Activated B cell treated with CpG ODN at 0.5 μM for 24 hours (primary cell): ENCODE data around the gene GARRE1. TPM values are rescaled to one million over a fixed set of nuclear protein-coding genes. Genes with fewer than 3 reads are reported as not detected.

Source experiments
- ATAC-seq: fragments of 200-7000 bp; cut with Tn5 transposase; one replicate; pipeline ENCODE4 v1.10.0; 2021; ENCODE audit warnings: low read depth, mild to moderate bottlenecking, moderate library complexity
- CTCF ChIA-PET: fragments of 350-600 bp; sonication (Branson Sonifier 250); formaldehyde crosslinking; loops from one replicate; lab custom pipeline; 2021; ENCODE audit warnings: antibody characterized with exemption; lab: Charles Lee
- POLR2A ChIA-PET: fragments of 350-600 bp; sonication (Branson Sonifier 250); formaldehyde crosslinking; loops from one replicate; lab custom pipeline; 2021; ENCODE audit warnings: antibody characterized with exemption; lab: Charles Lee
- DNase-seq: peaks from one replicate; pipeline ENCODE4 v3.0.0; 2022
- H3K27ac Mint-ChIP-seq: one replicate; pipeline ENCODE4 v1.8.0; 2020; ENCODE audit warnings: mixed read lengths
- H3K27me3 Mint-ChIP-seq: one replicate; pipeline ENCODE4 v1.8.0; 2021; ENCODE audit warnings: mixed read lengths
- H3K36me3 Mint-ChIP-seq: one replicate; pipeline ENCODE4 v1.8.0; 2021; ENCODE audit warnings: low read depth, mixed read lengths
- H3K4me1 Mint-ChIP-seq: one replicate; pipeline ENCODE4 v1.8.0; 2021; ENCODE audit warnings: mixed read lengths
- H3K4me3 Mint-ChIP-seq: one replicate; pipeline ENCODE4 v1.8.0; 2020; ENCODE audit warnings: mild to moderate bottlenecking, mixed read lengths
- H3K9me3 Mint-ChIP-seq: one replicate; pipeline ENCODE4 v1.8.0; 2020; ENCODE audit warnings: mixed read lengths
- CTCF ChIP-seq: fragments of 200-600 bp; IDR thresholded peaks from one replicate; pipeline ENCODE4 v1.8.0; 2022; ENCODE audit warnings: antibody characterized with exemption, mild to moderate bottlenecking
- intact Hi-C: fragments of 100-400 bp; cut with micrococcal nuclease; formaldehyde crosslinking; loops from one replicate; pipeline ENCODE4 v1.15.1; 2024
- total RNA-seq: library from RNA; stranded (reverse); gene quantifications from 2 replicates; pipeline ENCODE4 v1.2.3, GENCODE V29; 2022

The GARRE1 gene
- total RNA-seq, 1 donor from 2014 or later: 30.6 TPM

DNA sequence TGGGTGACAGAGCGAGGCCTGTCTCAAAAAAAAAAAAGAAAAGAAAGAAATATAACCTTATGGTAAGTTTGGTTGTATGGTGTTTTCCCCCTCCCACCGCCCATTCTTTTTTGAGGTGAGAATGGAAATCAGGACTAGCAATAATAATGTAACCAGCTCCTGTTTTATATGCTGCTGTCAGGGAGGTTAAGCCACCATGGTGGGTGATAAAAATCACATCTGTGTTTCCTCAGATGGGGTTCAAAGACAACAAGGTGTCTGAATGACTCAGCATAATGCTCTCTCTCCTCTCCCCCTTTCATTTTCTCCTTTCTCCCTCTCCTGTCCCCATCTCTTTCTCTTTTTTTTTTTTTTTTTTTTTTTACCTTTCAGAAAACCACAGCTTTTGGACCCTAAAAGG, 28.3 kb upstream of the GARRE1 start:
- intact Hi-C loops: no loop called here
- DNase-seq (no peak), ATAC-seq (no peak)
- Mint-ChIP-seq H3K9me3 (no peaks in the 10 kb centered on the region), H3K4me1 (peaks cover 6% of the 10 kb centered on the region), H3K27me3 (no peaks in the 10 kb centered on the region), H3K4me3 (no peak overlapping the region), H3K27ac (peak overlapping the region; percentile 24), H3K36me3 (peaks cover 92% of the 10 kb centered on the region)
- no peak for TF ChIP-seq CTCF
- POLR2A ChIA-PET: interaction anchor here (0.7 to 1.3 kb wide), 2 partner anchors 55 to 121 kb away, joined by 3 to 4 read pairs; no protein-coding TSS in a partner anchor
- CTCF ChIA-PET: no interaction called here

DNA sequence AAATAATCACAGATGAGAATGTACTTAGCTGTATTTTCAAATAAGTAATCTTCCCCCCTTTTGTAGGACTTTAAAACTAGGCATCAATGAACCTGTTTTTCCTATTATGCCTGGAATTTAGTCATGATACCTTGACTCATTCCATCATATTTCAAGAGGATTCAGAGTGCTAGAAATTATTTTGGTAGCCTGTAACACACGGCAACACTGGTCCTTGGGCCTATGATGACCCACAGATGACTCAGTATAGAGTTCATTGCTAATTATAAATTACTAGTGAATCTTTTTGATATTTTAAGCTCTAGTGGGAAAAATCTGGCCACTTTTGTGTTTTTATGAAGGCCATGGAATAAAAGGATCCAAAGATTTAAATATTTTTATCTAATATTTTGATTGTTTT, 26.0 kb upstream of the GARRE1 start:
- ATAC-seq: no peak
- DNase-seq: no peak
- intact Hi-C loops: no loop called here
- Mint-ChIP-seq H3K4me1 (peaks cover 16% of the 10 kb centered on the region), H3K27ac (no peak overlapping the region), H3K27me3 (no peaks in the 10 kb centered on the region), H3K4me3 (no peak overlapping the region), H3K9me3 (no peaks in the 10 kb centered on the region), H3K36me3 (peaks cover 76% of the 10 kb centered on the region)
- no peak for TF ChIP-seq CTCF
- CTCF ChIA-PET: no interaction called here
- POLR2A ChIA-PET: no interaction called here

DNA sequence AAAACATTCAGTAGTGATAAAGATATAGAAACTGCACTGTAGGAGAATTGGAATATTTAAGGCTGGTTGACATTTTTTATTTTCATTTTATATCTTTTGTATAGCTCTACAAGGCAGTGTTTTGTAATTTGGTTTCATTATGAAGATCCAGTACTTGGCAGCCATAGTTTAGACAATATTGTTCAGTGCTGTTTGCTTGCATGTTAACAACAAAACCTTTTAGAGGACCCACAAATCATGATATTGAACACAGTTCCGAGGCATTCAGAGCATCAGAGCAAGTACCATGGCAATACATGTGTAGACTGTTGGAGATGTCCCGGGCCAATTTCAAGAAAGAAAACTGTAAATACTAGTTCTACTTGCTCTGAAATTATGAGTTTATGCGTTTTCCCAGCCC, 25.6 kb upstream of the GARRE1 start:
- CTCF ChIA-PET: no interaction called here
- no peak overlapping the region for H3K27ac Mint-ChIP-seq
- TF ChIP-seq CTCF: no peak
- ATAC-seq (no peak), DNase-seq (no peak)
- POLR2A ChIA-PET: no interaction called here
- no peak overlapping the region for H3K4me3 Mint-ChIP-seq
- intact Hi-C loops: no loop called here
- H3K4me1 Mint-ChIP-seq: peaks cover 16% of the 10 kb centered on the region
- H3K9me3 Mint-ChIP-seq: no peaks in the 10 kb centered on the region
- peaks cover 72% of the 10 kb centered on the region for H3K36me3 Mint-ChIP-seq
- H3K27me3 Mint-ChIP-seq: no peaks in the 10 kb centered on the region

- Mint-ChIP-seq H3K27me3 (no peaks in the 10 kb centered on the region), H3K4me3 (no peak overlapping the region), H3K36me3 (peaks cover 62% of the 10 kb centered on the region), H3K4me1 (peaks cover 16% of the 10 kb centered on the region), H3K27ac (no peak overlapping the region), H3K9me3 (no peaks in the 10 kb centered on the region)
- no peak for TF ChIP-seq CTCF
- ATAC-seq (no peak), DNase-seq (no peak)
- intact Hi-C loops: no loop called here
- ChIA-PET CTCF (no interaction called here), POLR2A (no interaction called here)
These were observed 24.6 kb upstream of the GARRE1 start for GRCh38 chr19:34229721-34230120.

GRCh38 chr19:34230820-34231219, 23.5 kb upstream of the GARRE1 start:
- Mint-ChIP-seq H3K27me3 (no peaks in the 10 kb centered on the region), H3K36me3 (peaks cover 51% of the 10 kb centered on the region), H3K4me3 (no peak overlapping the region), H3K4me1 (peaks cover 10% of the 10 kb centered on the region), H3K9me3 (peaks cover 3% of the 10 kb centered on the region), H3K27ac (no peak overlapping the region)
- ChIA-PET CTCF (interaction anchor here (1.3 kb wide), 1 partner anchor 11 kb away, joined by 4 read pairs; no protein-coding TSS in a partner anchor), POLR2A (no interaction called here)
- intact Hi-C loops: no loop called here
- TF ChIP-seq CTCF: no peak
- no peak for DNase-seq
- no peak for ATAC-seq
